AG10803 (cell line): ENCODE results near the gene LOXL1.

Source experiments
- DNase-seq: peaks from one replicate; pipeline ENCODE4 v3.0.0; 2010; ENCODE audit warnings: low read depth
- H3K4me3 ChIP-seq: 2 replicates; pipeline ENCODE4 v1.5.1; 2011; ENCODE audit warnings: mild to moderate bottlenecking, low read length, control low read depth
- TF ChIP-seq, protein P1 (sequence below): conservative IDR thresholded peaks from 2 replicates; pipeline ENCODE4 v1.5.1; 2011; ENCODE audit warnings: mild to moderate bottlenecking, low read length, control low read depth, inconsistent platforms

LOXL1 gene

DNA sequence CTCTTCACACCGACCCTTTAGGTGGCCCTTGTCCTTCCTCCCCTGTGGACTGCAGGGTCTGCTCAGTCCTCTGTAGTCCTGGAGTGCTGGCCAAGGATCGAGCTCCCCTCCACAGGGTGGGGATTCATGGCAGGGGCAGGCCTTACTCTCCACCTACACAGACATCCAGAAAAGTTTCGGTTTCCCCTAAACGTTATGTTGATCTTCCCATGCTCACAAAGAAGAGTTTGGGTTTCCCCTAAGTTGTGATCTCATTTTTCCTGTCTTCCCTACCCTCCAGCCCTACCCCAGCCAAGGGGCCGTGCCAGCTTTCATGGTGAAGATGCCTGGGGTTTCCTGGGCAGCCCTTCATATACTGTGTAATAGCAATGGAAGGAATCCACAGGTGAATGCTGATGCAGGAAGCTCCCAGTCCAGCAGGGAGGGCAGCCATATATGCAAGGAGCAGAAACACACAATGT is 55.5 kb downstream of the LOXL1 start:
- no peak for DNase-seq
- TF ChIP-seq, protein P1, sequence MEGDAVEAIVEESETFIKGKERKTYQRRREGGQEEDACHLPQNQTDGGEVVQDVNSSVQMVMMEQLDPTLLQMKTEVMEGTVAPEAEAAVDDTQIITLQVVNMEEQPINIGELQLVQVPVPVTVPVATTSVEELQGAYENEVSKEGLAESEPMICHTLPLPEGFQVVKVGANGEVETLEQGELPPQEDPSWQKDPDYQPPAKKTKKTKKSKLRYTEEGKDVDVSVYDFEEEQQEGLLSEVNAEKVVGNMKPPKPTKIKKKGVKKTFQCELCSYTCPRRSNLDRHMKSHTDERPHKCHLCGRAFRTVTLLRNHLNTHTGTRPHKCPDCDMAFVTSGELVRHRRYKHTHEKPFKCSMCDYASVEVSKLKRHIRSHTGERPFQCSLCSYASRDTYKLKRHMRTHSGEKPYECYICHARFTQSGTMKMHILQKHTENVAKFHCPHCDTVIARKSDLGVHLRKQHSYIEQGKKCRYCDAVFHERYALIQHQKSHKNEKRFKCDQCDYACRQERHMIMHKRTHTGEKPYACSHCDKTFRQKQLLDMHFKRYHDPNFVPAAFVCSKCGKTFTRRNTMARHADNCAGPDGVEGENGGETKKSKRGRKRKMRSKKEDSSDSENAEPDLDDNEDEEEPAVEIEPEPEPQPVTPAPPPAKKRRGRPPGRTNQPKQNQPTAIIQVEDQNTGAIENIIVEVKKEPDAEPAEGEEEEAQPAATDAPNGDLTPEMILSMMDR, result no peak; the same call in 1 of the 2 replicates
- H3K4me3 ChIP-seq, result no peak overlapping the region

DNA sequence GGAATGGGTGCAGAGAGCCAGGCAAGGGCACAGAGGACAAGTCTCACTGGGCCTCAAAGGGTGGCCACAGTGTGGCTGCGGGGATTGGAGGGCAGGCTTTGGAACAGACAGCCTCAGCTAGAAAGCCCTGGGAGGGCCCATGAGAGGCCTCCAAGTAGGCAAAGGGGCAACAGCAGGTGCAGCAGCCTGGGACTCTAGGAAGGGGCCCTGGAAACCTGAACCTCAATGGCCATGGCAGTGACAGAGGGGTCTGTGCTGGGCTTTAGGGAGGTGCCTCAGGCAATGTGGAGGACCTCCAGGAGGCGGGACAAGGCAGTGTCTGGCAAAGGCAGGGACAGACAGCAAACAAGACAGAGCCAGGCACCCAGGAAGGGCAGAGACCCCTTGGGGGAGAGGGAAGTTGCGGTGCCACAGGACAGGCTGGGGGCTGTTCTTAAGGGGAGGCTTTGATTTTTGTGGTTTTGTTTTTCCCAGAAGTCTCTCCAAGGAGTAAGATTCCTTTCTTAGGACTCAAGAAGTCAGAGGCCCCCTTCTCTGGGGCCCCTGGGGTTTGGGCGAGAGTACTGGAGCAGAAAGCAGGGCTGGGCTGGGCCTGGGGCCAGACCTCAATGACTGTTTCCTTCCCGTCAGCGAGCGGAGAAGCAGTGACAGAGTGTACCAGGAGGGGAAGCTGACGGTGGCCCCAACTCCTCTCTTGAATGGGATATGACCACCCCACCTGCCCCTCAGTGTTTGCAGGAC is 56.1 kb downstream of the LOXL1 start:
- TF ChIP-seq, protein P1, result peak; percentile 16; the same call in 1 of the 2 replicates
- H3K4me3 ChIP-seq, result peak overlapping the region; percentile 33
- DNase-seq, result peak; percentile 96

DNA sequence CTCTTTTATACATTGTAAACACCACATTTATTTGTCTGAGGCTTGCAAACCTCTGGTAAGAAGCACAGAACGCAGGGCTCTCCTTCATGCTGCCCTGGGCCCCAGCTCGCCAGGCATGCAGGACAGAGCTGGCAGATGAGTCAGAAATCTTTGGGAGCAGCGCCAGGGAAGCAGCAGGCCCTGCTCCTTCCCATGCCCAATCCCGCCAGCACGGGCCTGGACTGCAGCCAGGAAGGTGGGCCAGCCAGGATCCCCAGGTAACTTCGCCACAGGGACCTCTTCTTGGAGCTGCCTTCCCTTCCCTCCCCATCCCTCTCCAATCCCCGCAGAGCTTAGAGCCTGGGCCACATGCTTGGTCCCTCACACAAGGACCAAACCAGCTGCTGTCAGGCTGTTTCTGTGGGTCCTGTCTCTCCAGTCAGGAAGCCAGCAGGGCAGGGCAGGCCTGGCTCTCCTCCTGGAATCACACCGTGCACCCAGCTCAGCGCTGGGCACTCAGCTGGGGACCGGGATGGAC is 57.0 kb downstream of the LOXL1 start:
- peak; percentile 88 for DNase-seq
- no peak overlapping the region; the same call in none of the 2 replicates for H3K4me3 ChIP-seq
- TF ChIP-seq, protein P1, result no peak

DNA sequence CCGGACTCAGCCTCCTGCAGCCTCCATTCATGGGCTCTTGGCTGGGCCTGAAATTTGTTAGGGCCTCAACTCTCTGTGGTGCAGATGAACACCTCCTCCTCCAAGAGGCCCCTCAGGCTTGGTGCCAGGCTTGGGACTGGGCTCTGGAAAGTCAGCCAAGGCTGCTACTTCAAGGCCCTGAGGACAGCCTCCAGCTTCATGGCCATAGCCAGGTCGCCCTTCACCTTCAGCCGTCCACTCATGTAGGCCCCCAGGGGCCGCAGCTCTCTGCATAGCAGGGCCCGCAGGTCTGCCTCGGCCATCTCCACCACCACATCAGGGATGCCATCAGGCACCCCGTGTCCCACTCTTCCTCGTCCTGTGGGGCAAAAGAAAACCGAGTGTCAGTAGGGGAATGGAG is 57.5 kb downstream of the LOXL1 start:
- H3K4me3 ChIP-seq, result no peak overlapping the region
- no peak for DNase-seq
- TF ChIP-seq, protein P1, result no peak

DNA sequence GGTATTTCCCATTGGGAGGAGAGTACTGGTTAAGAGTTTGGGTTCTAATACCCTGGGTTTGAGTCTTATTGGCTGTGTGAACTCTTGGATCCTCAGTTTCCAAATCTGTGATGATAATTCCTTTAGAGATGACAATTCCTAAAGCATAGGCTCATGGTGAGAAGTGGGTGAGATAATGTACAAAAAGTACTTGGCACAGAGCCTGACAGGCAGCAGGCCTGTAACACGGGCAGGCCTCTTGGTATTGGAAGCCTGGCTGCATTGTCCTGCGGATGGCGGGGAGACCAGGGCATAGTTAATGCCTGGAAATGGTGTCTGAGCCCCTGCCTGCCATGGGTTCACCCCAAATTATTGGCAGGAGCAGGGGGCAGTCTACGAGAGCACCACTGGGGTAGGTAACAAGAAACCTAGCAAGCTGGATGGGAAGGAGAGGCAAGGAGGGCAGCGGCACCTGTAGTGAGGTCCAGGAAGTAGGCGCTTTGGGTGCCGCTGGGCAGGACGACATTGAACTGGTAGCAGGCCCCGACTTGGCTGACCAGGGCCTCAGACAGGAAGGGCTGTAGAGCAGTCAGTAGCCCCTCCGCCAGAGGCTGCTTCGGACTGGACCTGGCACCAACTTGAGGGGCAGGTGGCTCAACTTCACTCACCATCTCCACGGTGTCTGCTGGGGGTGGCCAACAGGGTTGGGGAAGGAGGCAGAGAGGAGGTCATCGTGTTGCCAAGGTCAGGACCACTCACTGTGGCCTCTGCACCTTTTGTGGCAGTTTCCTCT is 58.1 kb downstream of the LOXL1 start:
- H3K4me3 ChIP-seq, result no peak overlapping the region
- no peak for DNase-seq
- TF ChIP-seq, protein P1, result no peak

DNA sequence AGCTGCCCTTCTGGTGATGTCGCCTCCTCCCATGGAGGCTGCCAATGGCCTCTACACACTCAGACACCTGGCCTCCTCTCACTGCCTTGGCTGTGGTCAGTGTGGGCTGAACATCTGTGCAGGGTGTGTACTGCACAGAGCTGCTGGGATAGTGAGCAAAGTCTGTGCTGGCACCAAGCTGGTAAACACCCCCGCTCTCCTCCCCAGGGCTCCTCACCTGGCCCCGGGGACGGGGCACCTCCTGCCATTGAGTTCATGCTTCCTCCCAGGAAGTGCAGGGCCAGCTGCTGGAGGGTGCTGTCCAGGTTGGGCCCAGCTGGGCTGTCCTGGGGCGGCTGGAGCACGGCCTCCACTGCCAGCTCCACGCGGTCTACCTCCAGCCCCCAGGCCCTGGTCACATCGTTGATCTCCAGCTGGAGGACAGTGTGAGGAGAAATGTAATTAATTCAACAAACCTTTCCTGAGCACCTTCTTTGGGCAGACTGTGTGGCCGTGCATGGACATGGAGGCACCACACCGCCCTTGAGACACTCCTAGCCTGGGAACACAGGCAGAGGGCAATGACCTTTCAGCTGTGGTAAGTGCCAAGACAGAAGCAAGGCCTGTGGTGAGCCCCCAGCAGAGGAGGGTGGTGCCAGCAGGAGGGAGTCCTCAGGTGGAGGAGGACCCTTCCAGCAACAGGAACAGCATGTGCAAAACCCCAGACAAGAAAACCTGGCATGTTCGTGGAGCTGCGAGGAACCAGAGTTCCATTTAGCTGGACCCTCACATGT is 59.0 kb downstream of the LOXL1 start:
- DNase-seq, result peak; percentile 74
- TF ChIP-seq, protein P1, result no peak
- no peak overlapping the region for H3K4me3 ChIP-seq
